DLD1 (cell line): ENCODE data around the gene STARD6.
"Not testable (repeated sequence)": the region's sequence is repeated elsewhere in the genome, so short reads cannot be mapped to it uniquely, and the experiment has no call there.

Experiments
- in situ Hi-C: cut with HindIII; loops from 2 replicates; pipeline ENCODE4 v1.10.0; 2017; ENCODE audit warnings: low sequenced_read_pairs

The STARD6 gene

DNA sequence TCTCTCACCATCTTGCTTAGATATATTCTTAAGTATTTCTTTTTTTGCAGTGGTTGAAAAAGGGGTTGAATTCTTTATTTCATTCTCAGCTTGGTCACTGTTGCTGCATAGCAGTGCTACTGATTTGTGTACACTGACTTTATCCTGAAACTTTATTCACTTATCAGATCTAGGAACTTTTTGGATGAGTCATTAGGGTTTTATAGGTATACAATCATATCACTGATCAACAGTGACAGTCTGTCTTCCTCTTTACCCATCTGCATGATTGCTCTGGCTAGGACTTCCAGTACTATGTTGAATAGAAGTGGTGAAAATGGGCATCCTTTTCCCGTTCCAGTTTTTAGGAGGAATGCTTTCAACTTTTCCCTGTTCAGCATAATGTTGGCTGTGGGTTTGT, 6.5 kb downstream of the STARD6 start:
- in situ Hi-C loops, result no loop called here

- in situ Hi-C loops, result no loop called here
These were observed 19.4 kb downstream of the STARD6 start for GRCh38 chr18:54338230-54338629.

- in situ Hi-C loops, result no loop called here
These were observed 22.0 kb downstream of the STARD6 start for GRCh38 chr18:54335638-54336173.

- in situ Hi-C loops, result no loop called here
These were observed 26.7 kb downstream of the STARD6 start for GRCh38 chr18:54330768-54331548.

- in situ Hi-C loops, result no loop called here
These were observed 27.9 kb downstream of the STARD6 start for GRCh38 chr18:54329787-54330186.

DNA sequence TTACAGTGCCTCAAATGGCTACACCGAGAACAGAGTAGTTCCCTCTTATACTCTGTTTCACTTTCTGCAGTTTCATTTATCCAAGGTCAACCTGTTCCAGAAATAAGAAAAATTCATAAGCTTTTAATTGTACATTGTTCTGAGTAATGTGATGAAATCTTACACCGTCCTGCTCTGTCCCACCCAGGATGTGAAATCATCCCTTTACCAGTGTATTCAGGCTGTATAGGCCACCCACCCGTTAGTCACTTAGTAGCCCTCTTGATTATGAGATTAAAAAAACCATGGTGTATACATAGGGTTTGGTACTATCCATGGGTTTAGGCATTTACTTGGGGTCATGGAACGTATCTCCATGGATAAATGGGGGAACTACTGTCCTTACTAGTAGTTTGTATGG, 29.8 kb downstream of the STARD6 start:
- in situ Hi-C loops, result no loop called here

DNA sequence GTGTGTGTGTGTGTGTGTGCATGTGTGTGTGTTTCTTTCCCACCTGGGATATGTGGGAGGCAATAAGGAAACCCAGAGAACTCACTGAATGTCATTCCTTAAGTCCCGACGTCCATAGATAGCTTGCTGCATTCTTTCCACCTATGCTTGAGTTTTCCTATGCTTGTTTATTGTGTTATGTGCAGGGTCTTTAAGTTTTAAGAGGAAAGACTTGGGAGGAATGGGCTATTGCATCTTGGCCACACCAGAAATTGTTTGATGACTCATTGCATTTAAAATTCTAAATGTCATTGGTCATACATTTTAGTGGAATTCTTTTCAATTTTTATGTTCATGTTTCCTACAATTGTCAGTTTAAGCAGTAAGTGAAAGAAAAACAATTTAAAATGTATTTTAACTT, 33.7 kb downstream of the STARD6 start:
- in situ Hi-C loops, result no loop called here

DNA sequence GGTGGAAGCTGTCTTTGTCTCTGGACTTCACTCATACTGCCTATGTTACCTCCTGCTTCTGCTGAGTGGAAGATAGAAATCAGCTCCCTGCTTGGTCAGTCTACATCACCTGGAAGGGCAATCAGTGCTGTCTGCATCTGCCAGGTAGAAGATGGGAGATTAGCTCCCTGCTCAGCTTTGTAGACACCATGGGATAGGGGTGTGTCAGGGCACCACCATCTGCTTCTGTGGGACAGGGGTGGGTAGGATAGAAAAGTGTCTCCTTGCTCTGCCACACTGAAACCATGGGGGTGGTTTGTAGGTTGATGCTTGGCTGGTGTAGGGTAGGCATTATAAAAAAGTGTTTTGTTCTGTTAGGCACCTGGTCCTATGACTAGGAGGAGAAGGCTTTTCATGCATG, 34.1 kb downstream of the STARD6 start:
- in situ Hi-C loops, result no loop called here

GRCh38 chr18:54316071-54316820, 41.4 kb downstream of the STARD6 start:
- in situ Hi-C loops, result no loop called here

- in situ Hi-C loops, result not testable (repeated sequence)
These were observed 48.1 kb downstream of the STARD6 start for GRCh38 chr18:54309564-54309963.

GRCh38 chr18:54303408-54303807, 54.2 kb downstream of the STARD6 start:
- in situ Hi-C loops, result no loop called here

GRCh38 chr18:54298991-54299390, 58.7 kb downstream of the STARD6 start:
- in situ Hi-C loops, result not testable (repeated sequence)

DNA sequence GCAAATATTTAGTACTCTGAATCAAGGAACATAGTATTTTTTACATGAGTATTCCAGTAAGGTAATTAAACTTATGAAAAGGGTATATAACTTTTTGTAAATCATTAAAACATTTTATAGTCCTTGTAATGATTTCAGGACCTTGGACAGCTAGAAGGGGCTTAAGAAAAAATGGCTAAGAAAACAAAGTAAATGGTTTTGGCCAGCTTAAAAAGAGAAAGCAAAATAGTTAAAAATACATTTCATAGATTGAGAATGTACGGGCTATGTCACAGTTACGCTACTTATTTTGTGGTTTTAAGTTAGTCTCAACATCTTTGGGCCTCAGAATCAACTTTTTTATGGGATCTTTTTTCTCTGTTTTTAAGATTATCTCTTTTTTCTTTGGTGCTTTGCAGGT, 61.6 kb downstream of the STARD6 start:
- in situ Hi-C loops, result no loop called here

GRCh38 chr18:54294274-54294673, 63.4 kb downstream of the STARD6 start:
- in situ Hi-C loops, result no loop called here

DNA sequence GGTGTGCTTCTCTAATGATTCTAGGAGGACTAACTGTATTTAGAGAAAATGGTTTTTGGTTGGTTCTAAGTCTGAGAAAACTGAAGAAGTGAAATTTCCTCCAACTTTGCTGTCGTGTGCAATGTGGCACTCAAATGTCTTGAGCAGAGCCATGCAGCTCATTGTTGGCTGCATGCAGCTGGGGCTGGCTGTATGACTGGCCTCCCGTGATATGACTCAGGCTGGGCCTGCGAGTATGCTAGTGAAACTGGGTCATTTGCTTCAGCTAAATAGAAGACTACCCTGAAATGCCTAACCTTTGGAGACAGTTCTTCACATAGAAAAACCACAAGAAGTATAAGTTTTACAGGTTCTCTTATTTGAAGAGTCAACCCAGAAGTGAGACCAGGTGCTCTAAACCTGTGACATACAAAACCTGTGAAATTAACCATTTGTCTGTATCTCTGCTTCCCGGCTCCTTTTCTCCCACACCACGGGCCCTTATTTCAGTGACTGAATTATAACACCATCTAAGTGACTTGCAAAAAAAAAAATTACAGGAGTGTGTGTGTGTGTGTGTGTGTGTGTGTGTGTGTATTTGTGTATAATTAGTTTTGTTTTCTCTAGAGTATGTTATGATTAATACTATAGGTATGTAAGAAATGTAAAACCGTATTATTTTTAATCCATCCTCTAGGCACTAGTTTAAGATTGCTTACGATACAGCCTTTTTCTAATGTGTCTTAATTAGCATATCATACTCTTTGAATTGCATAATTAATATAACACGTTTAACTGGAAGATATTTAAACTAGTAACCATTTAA, 72.5 kb downstream of the STARD6 start:
- in situ Hi-C loops, result no loop called here

DNA sequence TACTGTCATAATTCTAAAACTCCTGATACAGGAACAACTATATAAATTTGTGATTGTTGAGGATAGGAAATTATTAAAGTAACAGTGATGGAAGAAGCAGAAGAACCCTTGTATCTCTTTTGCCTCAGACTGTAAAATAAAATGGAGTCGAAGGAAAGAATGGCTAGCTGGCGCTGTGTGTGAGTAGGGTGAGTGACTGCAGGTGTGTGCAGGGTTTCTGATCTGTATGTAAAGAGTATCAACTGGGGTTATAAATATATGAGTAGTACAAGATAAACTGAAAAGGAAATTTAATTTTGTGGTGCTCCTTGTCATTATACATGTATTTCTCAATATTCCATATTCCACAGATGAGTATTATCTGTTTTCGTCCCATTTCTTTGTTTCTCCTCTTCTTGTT, 73.1 kb downstream of the STARD6 start:
- in situ Hi-C loops, result no loop called here

DNA sequence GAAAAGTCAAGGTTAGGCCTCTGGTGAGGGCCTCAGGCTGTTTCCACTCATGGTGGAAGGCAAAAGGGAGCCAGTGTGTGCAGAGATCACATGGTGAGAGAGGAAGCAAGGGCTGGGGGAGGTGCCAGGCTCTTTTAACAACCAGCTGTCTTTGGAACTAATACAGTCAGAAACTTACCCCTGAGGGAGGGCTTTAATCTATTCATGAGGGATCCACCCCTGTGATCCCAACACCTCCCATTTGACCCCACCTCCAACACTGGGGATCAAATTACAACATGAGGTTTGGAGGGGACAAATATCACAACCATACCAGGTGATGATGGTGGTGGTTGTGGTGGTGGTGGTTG, 77.5 kb downstream of the STARD6 start:
- in situ Hi-C loops, result no loop called here

GRCh38 chr18:54279477-54280219, 78.0 kb downstream of the STARD6 start:
- in situ Hi-C loops, result no loop called here

DNA sequence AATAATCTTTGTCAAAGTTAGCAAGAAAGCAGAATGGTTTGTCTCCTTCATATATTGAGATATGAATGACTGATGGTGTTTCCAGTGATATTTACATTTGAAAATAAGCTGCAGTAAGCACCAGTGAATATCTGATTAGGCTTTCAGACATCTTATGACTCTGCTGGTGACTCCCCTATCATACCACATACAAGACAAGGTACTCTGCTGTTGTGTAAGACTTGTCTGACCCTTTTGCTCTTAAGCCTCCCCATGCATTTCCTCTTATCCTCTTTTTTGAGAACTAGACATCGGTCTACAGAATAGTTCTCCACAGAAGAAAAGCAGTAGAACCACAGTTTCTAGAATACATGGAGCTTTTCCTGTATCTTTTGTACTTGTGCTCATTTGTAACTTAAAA, 79.0 kb downstream of the STARD6 start:
- in situ Hi-C loops, result no loop called here

DNA sequence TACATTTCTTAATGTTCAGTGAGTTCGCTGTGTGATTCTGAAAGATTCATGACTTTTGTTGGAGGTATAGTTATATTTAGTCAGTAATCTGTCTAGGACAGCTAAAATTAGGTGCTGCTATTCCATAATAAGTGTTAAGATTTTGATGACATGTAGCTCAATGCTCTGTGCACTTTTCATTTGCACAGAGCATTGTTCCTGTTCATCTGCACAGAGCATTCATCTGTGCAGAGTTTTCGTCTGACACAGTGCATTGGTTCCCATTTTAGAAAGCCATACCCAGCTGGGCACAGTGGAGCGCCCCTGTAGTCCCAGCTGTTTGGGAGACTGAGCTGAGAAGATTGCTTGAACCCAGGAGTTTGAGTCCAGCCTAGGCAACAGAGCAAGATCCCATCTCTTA, 79.8 kb downstream of the STARD6 start:
- in situ Hi-C loops, result no loop called here
